Stomach (tissue), 9 donors: ENCODE data around the gene SLC25A52. TPM values are rescaled to one million over a fixed set of nuclear protein-coding genes. Genes with fewer than 3 reads are reported as not detected.

Experiments
- DNase-seq, 2 donors: peaks; one replicate each; pipeline versions ENCODE4 v3.0.0 to v3.0.0-alpha.2; 2013 to 2019
- H3K27ac ChIP-seq, 5 donors: fragments of 200-600 bp in 4 of 5; sonication (generic) in 4 of 5; one replicate each; pipeline ENCODE4 v1.5.1; 2013 to 2019; ENCODE audit warnings: mild to moderate bottlenecking in 1 of 5, moderate library complexity in 1 of 5
- H3K27me3 ChIP-seq, 3 donors: fragments of 200-600 bp; sonication (generic); one replicate each; pipeline ENCODE4 v1.5.1; 2017 to 2019; ENCODE audit warnings: mixed run types in 1 of 3
- H3K36me3 ChIP-seq, 4 donors: fragments of 200-600 bp; sonication (generic); 1 replicate in 3 of 4; 2 replicates in 1 of 4; pipeline ENCODE4 v1.5.1; 2016 to 2019
- H3K4me1 ChIP-seq, 4 donors: fragments of 200-600 bp; sonication (generic); one replicate each; pipeline ENCODE4 v1.5.1; 2016 to 2019
- H3K4me3 ChIP-seq, 4 donors: fragments of 200-600 bp; sonication (generic) in 3 of 4; one replicate each; pipeline ENCODE4 v1.5.1; 2016 to 2019; ENCODE audit warnings: mild to moderate bottlenecking in 1 of 4
- H3K9me3 ChIP-seq, 4 donors: fragments of 200-600 bp; sonication (generic); one replicate each; pipeline ENCODE4 v1.5.1; 2016 to 2019
- EP300 ChIP-seq: sonication (generic); formaldehyde crosslinking; IDR thresholded peaks from one replicate; pipeline ENCODE4 v1.6.1; 2017; ENCODE audit warnings: antibody characterized with exemption
- POLR2A ChIP-seq, 4 donors: fragments of 450-650 bp; IDR thresholded peaks; one replicate each; pipeline ENCODE4 v1.6.1; 2016; ENCODE audit warnings: antibody characterized with exemption in 4 of 4, control low read depth in 2 of 4, mild to moderate bottlenecking in 1 of 4, moderate library complexity in 1 of 4
- POLR2AphosphoS5 ChIP-seq, 3 donors: sonication (generic); formaldehyde crosslinking; IDR thresholded peaks; one replicate each; pipeline ENCODE4 v1.6.1; 2016; ENCODE audit warnings: antibody characterized with exemption in 3 of 3
- WGBS, 5 donors: extraction: QIAGEN DNeasy Blood & Tissue Kit in 3 of 5; methylation state at CpG; one replicate each; pipeline versions ENCODE4 v1.1.5 to v1.1.7; 2013 to 2018; 5-methylcytosine and 5-hydroxymethylcytosine counted together
- intact Hi-C: fragments of 100-400 bp; cut with DNase I; formaldehyde crosslinking; loops from one replicate; pipeline ENCODE4 v1.15.1; 2023; ENCODE audit warnings: low total_unique reads
- polyA plus RNA-seq, 3 donors: library from polyadenylated mRNA; stranded (reverse); fragments of 200-250 nt; gene quantifications; one replicate each; pipeline ENCODE4 v1.2.3, GENCODE V29; 2013
- total RNA-seq, 5 donors: library from RNA; depleted of rRNA; stranded (reverse); fragments of >200 nt; gene quantifications; one replicate each; pipeline versions ENCODE4 v1.1.0 to v1.2.3, GENCODE V29; 2014 to 2016
- TF ChIP-seq, protein P1 (sequence below), 7 experiments: fragments of 450-650 bp in 4 of 7; fragments of 200-600 bp in 3 of 7; sonication (generic) in 3 of 7; IDR thresholded peaks; one replicate each; pipeline ENCODE4 v1.5.1; 2016 to 2019; ENCODE audit warnings: antibody characterized with exemption in 7 of 7, control low read depth in 2 of 7, mild to moderate bottlenecking in 1 of 7
- donor health status: healthy with polysubstance abuse.
- donor health status: Bipolar disorder and iron deficiency.
- donor health status: healthy.

Gene SLC25A52
- total and polyA plus RNA-seq, 8 donors = not detected

DNA sequence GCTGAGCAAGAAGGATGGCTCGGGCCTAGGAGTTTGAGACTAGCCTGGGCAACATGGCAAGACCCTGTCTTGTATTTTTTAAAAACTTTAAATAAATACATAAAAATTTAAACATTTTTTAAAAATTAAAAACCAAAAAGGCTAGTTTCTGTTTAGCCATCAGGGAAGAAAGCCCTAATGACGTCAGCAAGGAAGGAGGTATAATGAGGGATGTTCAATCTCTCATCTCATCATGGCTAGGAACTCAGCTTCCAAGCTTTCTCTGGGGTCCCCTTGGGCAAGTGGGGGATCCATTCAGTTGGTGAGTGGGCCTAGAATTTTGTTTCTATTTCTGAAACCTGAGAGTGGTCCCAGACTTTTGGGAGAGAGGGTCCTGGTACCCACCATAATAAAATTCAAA lies 35.1 kb upstream of the SLC25A52 start:
- Histone ChIP-seq H3K9me3 (no peaks in the 10 kb centered on the region), H3K27me3 (no peaks in the 10 kb centered on the region), H3K4me1 (no peaks in the 10 kb centered on the region), H3K36me3 (no peaks in the 10 kb centered on the region), H3K4me3 (no peak overlapping the region), H3K27ac (no peak overlapping the region)
- intact Hi-C loops = no loop called here
- 73 to 93% (median 86%) methylated on average over 2 of the region's 2 CpGs for WGBS, 5 donors
- DNase-seq = no peak
- TF ChIP-seq, protein P1, sequence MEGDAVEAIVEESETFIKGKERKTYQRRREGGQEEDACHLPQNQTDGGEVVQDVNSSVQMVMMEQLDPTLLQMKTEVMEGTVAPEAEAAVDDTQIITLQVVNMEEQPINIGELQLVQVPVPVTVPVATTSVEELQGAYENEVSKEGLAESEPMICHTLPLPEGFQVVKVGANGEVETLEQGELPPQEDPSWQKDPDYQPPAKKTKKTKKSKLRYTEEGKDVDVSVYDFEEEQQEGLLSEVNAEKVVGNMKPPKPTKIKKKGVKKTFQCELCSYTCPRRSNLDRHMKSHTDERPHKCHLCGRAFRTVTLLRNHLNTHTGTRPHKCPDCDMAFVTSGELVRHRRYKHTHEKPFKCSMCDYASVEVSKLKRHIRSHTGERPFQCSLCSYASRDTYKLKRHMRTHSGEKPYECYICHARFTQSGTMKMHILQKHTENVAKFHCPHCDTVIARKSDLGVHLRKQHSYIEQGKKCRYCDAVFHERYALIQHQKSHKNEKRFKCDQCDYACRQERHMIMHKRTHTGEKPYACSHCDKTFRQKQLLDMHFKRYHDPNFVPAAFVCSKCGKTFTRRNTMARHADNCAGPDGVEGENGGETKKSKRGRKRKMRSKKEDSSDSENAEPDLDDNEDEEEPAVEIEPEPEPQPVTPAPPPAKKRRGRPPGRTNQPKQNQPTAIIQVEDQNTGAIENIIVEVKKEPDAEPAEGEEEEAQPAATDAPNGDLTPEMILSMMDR (IDR thresholded peaks at IDR 0.05) = no peak
- TF ChIP-seq EP300 (no peak), POLR2A (IDR thresholded peaks at IDR 0.05) (no peak)

DNA sequence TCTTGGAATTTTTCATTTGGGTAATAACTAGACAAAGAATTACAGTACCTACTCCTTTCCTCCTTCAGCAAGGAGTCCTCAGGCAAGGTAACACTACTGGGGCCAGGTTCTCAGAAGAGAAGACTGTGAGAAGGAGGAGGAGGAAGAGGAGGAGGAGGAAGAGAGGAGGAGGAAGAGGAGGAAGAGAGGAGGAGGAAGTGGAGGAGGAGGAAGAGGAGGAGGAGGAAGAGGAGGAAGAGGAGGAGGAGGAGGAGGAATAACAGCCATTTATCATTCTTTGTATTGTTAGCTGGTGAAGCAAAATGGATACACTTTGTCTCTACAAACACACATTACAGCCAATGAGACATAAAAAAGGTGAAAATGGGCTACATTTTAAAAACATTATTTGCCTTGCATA lies 32.9 kb upstream of the SLC25A52 start:
- no peak for DNase-seq
- no peak overlapping the region for H3K27ac ChIP-seq
- no peaks in the 10 kb centered on the region for H3K9me3 ChIP-seq
- TF ChIP-seq, protein P1 (IDR thresholded peaks at IDR 0.05) = no peak
- TF ChIP-seq POLR2AphosphoS5 (IDR thresholded peaks at IDR 0.05) = no peak
- TF ChIP-seq POLR2A (IDR thresholded peaks at IDR 0.05) = no peak
- TF ChIP-seq EP300 = no peak
- no peak overlapping the region for H3K4me3 ChIP-seq
- H3K4me1 ChIP-seq = no peaks in the 10 kb centered on the region
- H3K27me3 ChIP-seq = no peaks in the 10 kb centered on the region
- intact Hi-C loops = no loop called here
- H3K36me3 ChIP-seq = no peaks in the 10 kb centered on the region

DNA sequence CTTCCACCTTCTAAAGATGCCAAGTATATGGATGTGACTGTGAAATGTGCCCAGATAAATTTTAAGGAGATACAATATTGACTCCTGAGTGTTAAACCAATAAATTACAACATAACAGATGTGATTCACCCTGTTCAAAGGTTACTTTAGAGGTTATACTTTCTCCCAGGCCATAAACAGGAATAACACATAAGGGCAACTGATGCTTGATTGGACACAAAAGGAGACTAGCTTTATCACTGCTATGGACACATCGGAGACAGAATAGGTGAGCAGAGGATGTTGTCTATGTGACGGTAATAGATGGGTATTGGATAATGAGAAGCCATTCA lies 31.9 kb upstream of the SLC25A52 start:
- Histone ChIP-seq H3K27me3 (no peaks in the 10 kb centered on the region), H3K4me1 (no peaks in the 10 kb centered on the region), H3K9me3 (no peaks in the 10 kb centered on the region), H3K27ac (no peak overlapping the region), H3K36me3 (no peaks in the 10 kb centered on the region), H3K4me3 (no peak overlapping the region)
- WGBS, 5 donors = 91 to 98% (median 95%) methylated on average over 2 of the region's 2 CpGs
- DNase-seq = no peak
- intact Hi-C loops = no loop called here
- no peak for TF ChIP-seq POLR2AphosphoS5 (IDR thresholded peaks at IDR 0.05)
- no peak for TF ChIP-seq EP300
- TF ChIP-seq POLR2A (IDR thresholded peaks at IDR 0.05) = no peak
- TF ChIP-seq, protein P1 (IDR thresholded peaks at IDR 0.05) = no peak

DNA sequence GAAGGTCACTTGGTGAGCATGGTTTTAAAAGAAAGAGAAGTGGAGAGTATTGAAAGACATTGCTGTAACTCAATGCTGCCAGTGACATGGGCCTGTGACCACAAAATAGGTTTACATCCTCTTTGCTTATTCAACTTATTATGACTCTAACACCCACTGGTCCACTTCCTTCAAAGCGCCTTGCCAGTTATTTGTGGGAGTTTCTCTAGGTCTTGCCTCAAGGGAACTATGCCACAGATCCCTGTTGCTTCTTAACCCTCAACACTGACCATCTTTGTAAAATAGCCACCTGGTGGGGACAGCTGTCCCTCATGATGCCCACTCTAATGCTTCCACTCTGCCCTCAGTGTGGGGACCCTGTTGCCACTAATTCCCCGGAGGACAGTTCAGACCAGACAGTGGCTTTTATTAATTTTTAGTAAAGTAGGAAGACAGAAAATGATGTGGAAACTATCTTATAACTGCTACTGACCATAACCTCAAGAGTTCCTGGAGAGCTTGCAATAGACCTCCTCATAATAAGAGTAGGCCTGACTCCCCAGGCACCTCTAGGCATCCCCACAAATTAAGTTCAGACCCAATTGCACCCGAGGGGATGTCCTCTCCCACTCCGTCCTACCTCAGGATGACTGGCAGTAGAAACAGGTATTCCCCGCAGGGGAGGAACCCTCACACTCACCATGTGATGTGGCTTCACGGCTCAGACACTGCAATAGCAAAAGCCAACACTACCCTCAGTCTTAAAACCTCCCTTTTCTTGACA lies 31.3 kb upstream of the SLC25A52 start:
- H3K9me3 ChIP-seq = no peaks in the 10 kb centered on the region
- DNase-seq = peak in 1 of 2 donors; percentile 18
- H3K27me3 ChIP-seq = no peaks in the 10 kb centered on the region
- intact Hi-C loops = no loop called here
- H3K36me3 ChIP-seq = no peaks in the 10 kb centered on the region
- H3K4me1 ChIP-seq = no peaks in the 10 kb centered on the region
- 82 to 87% (median 84%) methylated on average over 6 of the region's 6 CpGs for WGBS, 5 donors
- TF ChIP-seq, protein P1 (IDR thresholded peaks at IDR 0.05) = no peak
- TF ChIP-seq EP300 (no peak), POLR2A (IDR thresholded peaks at IDR 0.05) (no peak), POLR2AphosphoS5 (IDR thresholded peaks at IDR 0.05) (no peak)
- no peak overlapping the region for H3K4me3 ChIP-seq
- H3K27ac ChIP-seq = no peak overlapping the region
